ENCODE measurements around the gene PSKH1.

The PSKH1 gene

GRCh38 chr16:67847064-67847861 lies 45.8 kb upstream of the PSKH1 start, which contains the start of gene CENPT:
Gene CENPT, minus strand, starts transcription at chr16:67847693. Its CDS starts 13,834 bp downstream, at chr16:67833859.
- Histone ChIP-seq H3K27me3 (ENCODE audit: insufficient read depth, low read length, poor library complexity, severe bottlenecking) (peaks cover 4% of the 10 kb centered on the region), H3K4me2 (ENCODE audit: low read depth, low read length, poor library complexity, severe bottlenecking) (peak within 1 kb of the TSS; percentile 96), H3K4me3 (ENCODE audit: low read length, poor library complexity, severe bottlenecking) (peak within 1 kb of the TSS; percentile 84), H3K4me1 (ENCODE audit: insufficient read depth, low read length, poor library complexity, severe bottlenecking) (peaks cover 41% of the 10 kb centered on the region), H3K9me3 (ENCODE audit: insufficient read depth, low read depth, low read length) (no peaks in the 10 kb centered on the region), H3K9me2 (replicated peaks; ENCODE audit: low read depth, low read length) (no peaks in the 10 kb centered on the region), H2AFZ (ENCODE audit: low read length) (peak within 1 kb of the TSS; percentile 62), H3K79me2 (ENCODE audit: insufficient read depth, low read length) (peaks cover 89% of the 10 kb centered on the region), H3K9ac (ENCODE audit: low read depth, low read length, poor library complexity, severe bottlenecking) (peak within 1 kb of the TSS; percentile 87), H3K36me3 (ENCODE audit: insufficient read depth, low read length) (no peaks in the 10 kb centered on the region), H3F3A (ENCODE audit: low read depth) (no peaks in the 10 kb centered on the region), H4K20me1 (ENCODE audit: insufficient read depth, low read length, poor library complexity, severe bottlenecking) (peaks cover 35% of the 10 kb centered on the region)
- no peak for TF ChIP-seq EZH2phosphoT487 (IDR thresholded peaks at IDR 0.05; ENCODE audit: borderline replicate concordance)
- no peak for TF ChIP-seq CTCF (conservative IDR thresholded peaks at IDR 0.05; ENCODE audit: low read length)

GRCh38 chr16:67848118-67848517 lies 44.9 kb upstream of the PSKH1 start:
- H3F3A ChIP-seq (ENCODE audit: low read depth): no peaks in the 10 kb centered on the region
- H3K9me3 ChIP-seq (ENCODE audit: insufficient read depth, low read depth, low read length): no peaks in the 10 kb centered on the region
- no peaks in the 10 kb centered on the region for H3K36me3 ChIP-seq (ENCODE audit: insufficient read depth, low read length)
- H3K79me2 ChIP-seq (ENCODE audit: insufficient read depth, low read length): peaks cover 88% of the 10 kb centered on the region
- TF ChIP-seq EZH2phosphoT487 (IDR thresholded peaks at IDR 0.05; ENCODE audit: borderline replicate concordance): no peak
- no peak for TF ChIP-seq CTCF (conservative IDR thresholded peaks at IDR 0.05; ENCODE audit: low read length)
- peak overlapping the region; percentile 84 for H3K4me3 ChIP-seq (ENCODE audit: low read length, poor library complexity, severe bottlenecking)
- peak overlapping the region; percentile 87 for H3K9ac ChIP-seq (ENCODE audit: low read depth, low read length, poor library complexity, severe bottlenecking)
- H2AFZ ChIP-seq (ENCODE audit: low read length): no peak overlapping the region
- peaks cover 41% of the 10 kb centered on the region for H3K4me1 ChIP-seq (ENCODE audit: insufficient read depth, low read length, poor library complexity, severe bottlenecking)
- peak overlapping the region; percentile 96 for H3K4me2 ChIP-seq (ENCODE audit: low read depth, low read length, poor library complexity, severe bottlenecking)
- peaks cover 35% of the 10 kb centered on the region for H4K20me1 ChIP-seq (ENCODE audit: insufficient read depth, low read length, poor library complexity, severe bottlenecking)
- H3K9me2 ChIP-seq (replicated peaks; ENCODE audit: low read depth, low read length): no peaks in the 10 kb centered on the region
- H3K27me3 ChIP-seq (ENCODE audit: insufficient read depth, low read length, poor library complexity, severe bottlenecking): peaks cover 4% of the 10 kb centered on the region

GRCh38 chr16:67853670-67854069 lies 39.4 kb upstream of the PSKH1 start:
- Histone ChIP-seq H3K9ac (ENCODE audit: low read depth, low read length, poor library complexity, severe bottlenecking) (no peak overlapping the region), H3K4me1 (ENCODE audit: insufficient read depth, low read length, poor library complexity, severe bottlenecking) (peaks cover 16% of the 10 kb centered on the region), H3F3A (ENCODE audit: low read depth) (no peaks in the 10 kb centered on the region), H3K27me3 (ENCODE audit: insufficient read depth, low read length, poor library complexity, severe bottlenecking) (no peaks in the 10 kb centered on the region), H3K36me3 (ENCODE audit: insufficient read depth, low read length) (no peaks in the 10 kb centered on the region), H3K4me2 (ENCODE audit: low read depth, low read length, poor library complexity, severe bottlenecking) (no peak overlapping the region), H2AFZ (ENCODE audit: low read length) (no peak overlapping the region), H3K79me2 (ENCODE audit: insufficient read depth, low read length) (peaks cover 94% of the 10 kb centered on the region), H4K20me1 (ENCODE audit: insufficient read depth, low read length, poor library complexity, severe bottlenecking) (peaks cover 41% of the 10 kb centered on the region), H3K9me2 (replicated peaks; ENCODE audit: low read depth, low read length) (no peaks in the 10 kb centered on the region), H3K4me3 (ENCODE audit: low read length, poor library complexity, severe bottlenecking) (no peak overlapping the region), H3K9me3 (ENCODE audit: insufficient read depth, low read depth, low read length) (no peaks in the 10 kb centered on the region)
- TF ChIP-seq CTCF (conservative IDR thresholded peaks at IDR 0.05; ENCODE audit: low read length) (no peak), EZH2phosphoT487 (IDR thresholded peaks at IDR 0.05; ENCODE audit: borderline replicate concordance) (no peak)

Measured in Loucy (cell line).